H1 (cell line): ENCODE measurements around the gene DAPK1. TPM values are rescaled to one million over a fixed set of nuclear protein-coding genes. Genes with fewer than 3 reads are reported as not detected.

ENCODE experiments used
- CTCF ChIA-PET: fragments of 300-600 bp; sonication (Branson Sonifier 250); formaldehyde crosslinking; loops from one replicate; lab custom pipeline; 2021; ENCODE audit not compliant: partially characterized antibody; lab: Charles Lee
- POLR2A ChIA-PET: fragments of 300-600 bp; sonication (Branson Sonifier 250); formaldehyde crosslinking; loops from one replicate; lab custom pipeline; 2021; ENCODE audit warnings: inconsistent platforms; ENCODE audit not compliant: partially characterized antibody; lab: Charles Lee
- DNase-seq, 2 experiments: peaks; one replicate each; pipeline versions ENCODE4 v3.0.0 to v3.0.0-alpha.2; 2010 to 2022; ENCODE audit warnings: low spot score in 2 of 2, low read depth in 1 of 2, mixed read lengths in 1 of 2
- FAIRE-seq: peaks from 2 replicates; lab custom pipeline; 2011; peaks lifted over from hg19 to GRCh38; lab: Jason Lieb, UNC
- H2AFZ ChIP-seq: 2 replicates; pipeline ENCODE4 v1.8.1; 2012; ENCODE audit warnings: low read length, inconsistent platforms
- H2AK5ac ChIP-seq: 2 replicates; pipeline ENCODE4 v1.6.1; 2013; ENCODE audit warnings: low read depth, low read length
- H2BK120ac ChIP-seq: replicated peaks from 2 replicates; pipeline ENCODE3; 2013; ENCODE audit warnings: low read depth, low read length, inconsistent platforms
- H2BK12ac ChIP-seq: 2 replicates; pipeline ENCODE4 v1.6.1; 2013; ENCODE audit warnings: low read depth, low read length
- H2BK15ac ChIP-seq: 2 replicates; pipeline ENCODE4 v1.6.1; 2013; ENCODE audit warnings: low read length
- H2BK20ac ChIP-seq: 2 replicates; pipeline ENCODE4 v1.6.1; 2013; ENCODE audit warnings: low read length
- H2BK5ac ChIP-seq: 2 replicates; pipeline ENCODE4 v1.6.1; 2013; ENCODE audit warnings: low read depth, low read length
- H3K14ac ChIP-seq: 2 replicates; pipeline ENCODE4 v1.6.1; 2013; ENCODE audit warnings: inconsistent platforms; ENCODE audit not compliant: insufficient read length
- H3K18ac ChIP-seq: 2 replicates; pipeline ENCODE4 v1.6.1; 2013; ENCODE audit warnings: low read length; ENCODE audit errors: extremely low read depth
- H3K23ac ChIP-seq: 2 replicates; pipeline ENCODE4 v1.6.1; 2013; ENCODE audit warnings: inconsistent platforms; ENCODE audit not compliant: insufficient read length
- H3K23me2 ChIP-seq: 2 replicates; pipeline ENCODE4 v1.6.1; 2013; ENCODE audit warnings: low read depth, low read length
- H3K27ac ChIP-seq: 2 replicates; pipeline ENCODE4 v1.6.1; 2011; ENCODE audit warnings: low read depth, low read length, inconsistent platforms
- H3K27me3 ChIP-seq, 4 experiments: replicated peaks in 1 of 4; 1 replicate in 1 of 4; 2 replicates in 3 of 4; pipeline versions ENCODE4 v1.6.1 to v1.8.1; 2011 to 2013; ENCODE audit warnings: low read length in 3 of 4, mild to moderate bottlenecking in 3 of 4, inconsistent platforms in 2 of 4, mixed read lengths in 2 of 4, moderate library complexity in 1 of 4; ENCODE audit not compliant: control insufficient read depth in 3 of 4, insufficient read depth in 3 of 4; ENCODE audit errors: extremely low read depth in 1 of 4
- H3K36me3 ChIP-seq, 4 experiments: 2 replicates each; pipeline versions ENCODE4 v1.6.1 to v1.8.1; 2011 to 2013; ENCODE audit warnings: mild to moderate bottlenecking in 4 of 4, low read length in 3 of 4, moderate library complexity in 2 of 4, control low read depth in 1 of 4, inconsistent platforms in 1 of 4; ENCODE audit not compliant: insufficient read depth in 4 of 4, control insufficient read depth in 2 of 4
- H3K4ac ChIP-seq: replicated peaks from 2 replicates; pipeline ENCODE3; 2013; ENCODE audit warnings: low read length, low read depth, mixed read lengths, inconsistent platforms; ENCODE audit not compliant: insufficient read length
- H3K4me1 ChIP-seq, 4 experiments: replicated peaks in 1 of 4; 1 replicate in 1 of 4; 2 replicates in 3 of 4; pipeline versions ENCODE4 v1.6.1 to v1.8.1; 2011 to 2013; ENCODE audit warnings: low read length in 3 of 4, inconsistent platforms in 2 of 4, mixed read lengths in 1 of 4; ENCODE audit not compliant: insufficient read depth in 4 of 4, control insufficient read depth in 3 of 4
- H3K4me2 ChIP-seq, 2 experiments: 2 replicates each; pipeline versions ENCODE4 v1.6.1 to v1.8.1; 2011 to 2013; ENCODE audit warnings: low read depth in 2 of 2, low read length in 2 of 2, control low read depth in 1 of 2, inconsistent platforms in 1 of 2, mild to moderate bottlenecking in 1 of 2; ENCODE audit not compliant: insufficient read depth in 1 of 2
- H3K4me3 ChIP-seq, 4 experiments: fragments of 200-600, 300-600 bp in 1 of 4; sonication (generic), shearing (Covaris generic), sonication (Bioruptor Twin) in 1 of 4; 2 replicates each; pipeline versions ENCODE4 v1.5.1 to v1.8.1; 2011 to 2016; ENCODE audit warnings: low read length in 4 of 4, low read depth in 3 of 4, control low read depth in 2 of 4, inconsistent platforms in 2 of 4, mild to moderate bottlenecking in 2 of 4, mixed read lengths in 1 of 4, moderate library complexity in 1 of 4; ENCODE audit not compliant: insufficient read depth in 2 of 4; ENCODE audit errors: extremely low read depth in 1 of 4
- H3K56ac ChIP-seq: replicated peaks from 2 replicates; pipeline ENCODE3; 2013; ENCODE audit warnings: low read depth, mild to moderate bottlenecking, mixed read lengths, low read length, inconsistent platforms; ENCODE audit not compliant: insufficient read length
- H3K79me1 ChIP-seq: 2 replicates; pipeline ENCODE4 v1.6.1; 2013; ENCODE audit warnings: low read depth, low read length, control low read depth
- H3K79me2 ChIP-seq, 2 experiments: 2 replicates each; pipeline versions ENCODE4 v1.6.1 to v1.8.1; 2012 to 2013; ENCODE audit warnings: low read length in 2 of 2, mild to moderate bottlenecking in 2 of 2, inconsistent platforms in 1 of 2; ENCODE audit not compliant: insufficient read depth in 2 of 2, control insufficient read depth in 1 of 2
- H3K9ac ChIP-seq, 4 experiments: replicated peaks in 1 of 4; 1 replicate in 1 of 4; 2 replicates in 3 of 4; pipeline versions ENCODE4 v1.6.1 to v1.8.1; 2011 to 2013; ENCODE audit warnings: low read depth in 3 of 4, low read length in 3 of 4, control low read depth in 2 of 4, mild to moderate bottlenecking in 2 of 4, moderate library complexity in 2 of 4, inconsistent platforms in 1 of 4; ENCODE audit errors: extremely low read depth in 1 of 4
- H3K9me3 ChIP-seq, 2 experiments: 2 replicates each; pipeline versions ENCODE4 v1.6.1 to v1.8.1; 2012 to 2013; ENCODE audit warnings: mild to moderate bottlenecking in 2 of 2, moderate library complexity in 2 of 2, control low read depth in 1 of 2, inconsistent platforms in 1 of 2, low read depth in 1 of 2, low read length in 1 of 2, mixed read lengths in 1 of 2; ENCODE audit not compliant: insufficient read depth in 2 of 2
- H4K20me1 ChIP-seq, 2 experiments: replicated peaks in 1 of 2; 2 replicates each; pipeline versions ENCODE3 to v1.8.1; 2011 to 2013; ENCODE audit warnings: inconsistent platforms in 2 of 2, low read length in 2 of 2, mild to moderate bottlenecking in 1 of 2; ENCODE audit not compliant: insufficient read depth in 2 of 2, control insufficient read depth in 1 of 2
- H4K5ac ChIP-seq: 2 replicates; pipeline ENCODE4 v1.6.1; 2013; ENCODE audit warnings: low read length, low read depth, mixed read lengths, inconsistent platforms; ENCODE audit not compliant: insufficient read length
- H4K8ac ChIP-seq: 2 replicates; pipeline ENCODE4 v1.8.0; 2013; ENCODE audit warnings: mild to moderate bottlenecking, moderate library complexity, low read length, inconsistent platforms; ENCODE audit not compliant: insufficient read depth; ENCODE audit errors: extremely low read depth
- H4K91ac ChIP-seq: replicated peaks from 2 replicates; pipeline ENCODE3; 2013; ENCODE audit warnings: low read length, mixed read lengths, inconsistent platforms; ENCODE audit not compliant: insufficient read length
- BACH1 ChIP-seq: IDR thresholded peaks from 2 replicates; pipeline ENCODE4 v1.6.1; 2012; ENCODE audit warnings: low read length, improper control_type of control experiment
- BCL11A ChIP-seq, 2 experiments: IDR thresholded peaks; one replicate each; pipeline ENCODE4 v1.6.1; 2011; ENCODE audit warnings: low read depth in 2 of 2, low read length in 2 of 2, mild to moderate bottlenecking in 2 of 2
- KDM4A ChIP-seq: IDR thresholded peaks from one replicate; pipeline ENCODE4 v1.7.1; 2012; ENCODE audit warnings: low read depth, mild to moderate bottlenecking, moderate library complexity, low read length, inconsistent platforms; ENCODE audit not compliant: severe bottlenecking
- SIX5 ChIP-seq: IDR thresholded peaks from 2 replicates; pipeline ENCODE4 v1.6.1; 2011; ENCODE audit warnings: mild to moderate bottlenecking, low read depth, low read length
- ZNF274 ChIP-seq: IDR thresholded peaks from 2 replicates; pipeline ENCODE4 v1.7.0; 2012; ENCODE audit warnings: low read length, borderline replicate concordance; ENCODE audit errors: extremely low read depth
- WGBS, 2 experiments: shearing (Covaris generic) in 1 of 2; methylation state at CpG; one replicate each; pipeline versions ENCODE4 v1.1.6 to v1.1.7; 2013 to 2015; ENCODE audit warnings: low lambda C conversion rate in 2 of 2, mixed read lengths in 2 of 2, inconsistent platforms in 1 of 2, low coverage in 1 of 2, missing lambda C conversion rate in 1 of 2; ENCODE audit not compliant: insufficient replicate concordance in 2 of 2, insufficient coverage in 1 of 2, insufficient read length in 1 of 2; ENCODE audit errors: extremely low coverage in 1 of 2, missing lambda C conversion rate in 1 of 2; 5-methylcytosine and 5-hydroxymethylcytosine counted together
- polyA plus RNA-seq, 7 experiments: library from polyadenylated mRNA; depleted of rRNA in 3 of 7; stranded (reverse) in 5 of 7; unstranded in 2 of 7; fragments of >200 nt in 5 of 7; fragments of 200-250 nt in 2 of 7; gene quantifications; 1 replicate in 5 of 7; 2 replicates in 1 of 7; 4 replicates in 1 of 7; pipeline versions ENCODE4 v1.2.1 to v1.2.3, GENCODE V29; 2011 to 2013; ENCODE audit warnings: missing spikeins in 2 of 7, mixed read lengths in 2 of 7
- total RNA-seq: library from RNA; stranded (reverse); fragmentation: NEBNext Ultra II Directional; extraction: Animal tissue kit (Norgen Biotek cat#: 25700); gene quantifications from 2 replicates; pipeline ENCODE4 v1.2.1, GENCODE V29; 2021

The DAPK1 gene
- total and polyA plus RNA-seq, 2 of the 8 experiments (the other 6 are each of a cell fraction or from before 2014, with no cell fraction given): 62.4 to 131 TPM

GRCh38 chr9:87725356-87725899 lies 227.8 kb downstream of the DAPK1 start:
- no peaks in the 10 kb centered on the region; a peak in 1 of 7 replicates for H3K27me3 ChIP-seq
- no peak overlapping the region for H3K14ac ChIP-seq
- H3K4ac ChIP-seq: no peak overlapping the region
- H2BK15ac ChIP-seq: no peak overlapping the region
- H3K56ac ChIP-seq: peak overlapping the region; percentile 21
- H3K36me3 ChIP-seq: peaks cover 0 to 6% (median 0%) of the 10 kb centered on the region in 4 experiments; a peak in 2 of 8 replicates
- peak overlapping the region; percentile 62 for H4K8ac ChIP-seq
- H3K23ac ChIP-seq: no peak overlapping the region
- CTCF ChIA-PET: interaction anchor here (0.8 to 8.7 kb wide), 9 partner anchors 12 to 1839 kb away, joined by 3 to 67 read pairs (median 3); no protein-coding TSS in a partner anchor
- peak overlapping the region; percentile 71 for H2BK12ac ChIP-seq
- peak overlapping the region; percentile 85 for H2AFZ ChIP-seq
- H2BK120ac ChIP-seq: no peak overlapping the region
- H3K79me2 ChIP-seq: no peaks in the 10 kb centered on the region
- TF ChIP-seq ZNF274 (no peak), BACH1 (peak; percentile 21; the same call in 1 of the 2 replicates), KDM4A (peak; percentile 30), SIX5 (no peak), BCL11A (IDR thresholded peaks at IDR 0.05; ENCODE audit: low read depth in 2 of 2, low read length in 2 of 2) (no peak)
- TF ChIP-seq, all 59 proteins: peak for 2
- no peak for FAIRE-seq
- POLR2A ChIA-PET: interaction anchor here (1.2 to 1.4 kb wide), 3 partner anchors 14 to 88 kb away, joined by 3 to 4 read pairs (median 4); no protein-coding TSS in a partner anchor
- Histone ChIP-seq H3K23me2 (peaks cover 5% of the 10 kb centered on the region), H3K4me3 (peak overlapping the region; percentile 53 to 76 (median 62)), H4K5ac (no peak overlapping the region), H3K79me1 (no peaks in the 10 kb centered on the region; the same call in 1 of the 2 replicates), H2AK5ac (no peak overlapping the region), H3K4me2 (peak overlapping the region; percentile 55 to 97), H3K4me1 (no peaks in the 10 kb centered on the region; a peak in 3 of 7 replicates), H3K9ac (peak overlapping the region in 1 of 4 experiments; percentile 25; a peak in 1 of 7 replicates), H3K9me3 (no peaks in the 10 kb centered on the region), H3K18ac (0 out of 2 replicates have a peak overlapping the region, but pooled peaks have one; percentile 24), H3K27ac (no peak overlapping the region), H4K20me1 (no peaks in the 10 kb centered on the region), H2BK20ac (no peak overlapping the region), H4K91ac (no peak overlapping the region), H2BK5ac (no peak overlapping the region)
- DNase-seq: no peak
- WGBS, 2 experiments: 3% methylated on average over 25 of the region's 25 CpGs; no CpG with 5 or more reads in 1 of the 2 experiments
